COLO829 (cell line): ENCODE data around the gene EDEM3.
"Not testable (repeated sequence)": the region's sequence is repeated elsewhere in the genome, so short reads cannot be mapped to it uniquely, and the experiment has no call there.

Experiments
- DNase-seq: peaks from one replicate; pipeline ENCODE4 v3.0.0; 2012; ENCODE audit warnings: low spot score

The EDEM3 gene

GRCh38 chr1:184768467-184768866 is 13.8 kb upstream of the EDEM3 start:
- DNase-seq, result no peak

GRCh38 chr1:184767591-184767990 is 12.9 kb upstream of the EDEM3 start:
- no peak for DNase-seq

DNA sequence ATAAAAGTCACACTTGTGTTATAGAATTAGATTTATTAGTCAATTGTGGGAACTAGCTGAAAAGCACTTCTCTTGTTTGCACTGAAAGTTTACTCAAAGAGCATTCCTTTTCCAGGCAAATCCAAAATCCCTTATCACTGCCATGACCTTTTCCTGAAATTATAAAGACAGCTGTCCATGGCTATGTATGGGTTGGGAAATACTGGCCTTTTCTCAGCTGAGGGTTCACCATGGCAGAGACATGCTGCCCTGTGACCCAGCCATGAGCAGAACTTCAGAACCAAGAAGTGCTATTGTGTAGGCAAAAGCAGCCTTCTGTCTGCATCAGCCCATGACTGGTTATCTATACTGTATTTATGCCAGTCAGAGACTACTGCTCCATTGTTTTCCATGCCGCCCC is 9.8 kb upstream of the EDEM3 start:
- no peak for DNase-seq

DNA sequence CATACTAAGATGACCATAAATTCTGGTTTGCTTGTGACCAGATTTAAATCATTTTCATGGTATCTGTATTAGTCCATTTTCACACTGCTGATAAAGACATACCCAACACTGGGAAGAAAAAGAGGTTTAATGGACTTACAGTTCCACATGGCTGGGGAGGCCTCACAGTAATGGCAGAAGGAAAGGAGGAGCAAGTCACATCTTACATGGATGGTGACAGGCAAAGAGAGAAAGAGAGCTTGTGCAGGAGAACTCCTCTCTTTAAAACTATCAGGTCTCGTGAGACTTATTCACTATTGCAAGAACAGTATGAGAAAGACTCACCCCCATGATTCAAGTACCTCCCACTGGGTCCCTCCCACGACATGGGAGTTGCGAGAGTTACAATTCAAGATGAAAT is 8.9 kb upstream of the EDEM3 start:
- DNase-seq, result not testable (repeated sequence)

DNA sequence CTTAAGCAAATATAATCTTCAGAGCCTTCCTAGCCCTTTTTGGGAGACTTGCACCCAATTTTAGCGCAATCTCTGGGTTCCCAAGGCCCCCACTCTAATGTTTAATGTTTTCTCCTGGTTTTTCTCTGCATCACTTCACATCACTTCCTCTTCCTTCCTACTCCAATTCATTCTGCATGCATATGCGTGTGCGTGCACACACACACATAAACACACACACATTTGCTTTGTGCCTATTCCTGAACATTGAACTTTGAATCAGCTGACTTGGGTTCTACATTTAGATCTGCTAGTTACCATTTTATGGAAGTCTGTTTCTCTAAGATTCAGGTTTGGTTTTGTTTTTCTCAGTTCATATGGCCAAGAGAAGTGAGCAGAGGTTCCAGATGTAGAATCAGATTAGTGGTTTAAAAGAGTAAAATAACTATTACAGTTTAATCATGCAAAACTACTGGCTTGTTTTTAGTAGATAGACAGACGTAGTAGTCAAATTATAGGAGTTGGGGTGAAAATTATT is 7.4 kb upstream of the EDEM3 start:
- no peak for DNase-seq

- no peak for DNase-seq
Measured at GRCh38 chr1:184759651-184760050, 5.0 kb upstream of the EDEM3 start.

DNA sequence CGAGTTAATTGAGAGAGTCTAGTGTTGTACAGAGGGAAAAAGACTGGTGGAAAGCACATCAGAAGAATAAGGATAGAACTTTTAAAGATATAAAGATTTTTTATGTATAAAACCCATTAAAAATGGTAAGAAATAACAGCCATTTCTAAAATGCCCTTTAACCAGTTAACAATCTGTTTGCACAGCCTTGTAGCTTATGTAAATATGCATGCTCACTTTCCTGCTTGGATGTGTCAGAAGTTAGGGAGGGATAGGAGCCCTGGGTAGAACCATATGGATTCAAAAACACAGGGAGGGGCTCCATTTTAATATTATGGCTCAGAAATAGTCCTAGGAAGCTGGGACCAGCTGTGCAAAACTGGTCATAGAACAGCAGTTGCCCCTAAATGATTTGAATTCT is 4.5 kb upstream of the EDEM3 start:
- no peak for DNase-seq

DNA sequence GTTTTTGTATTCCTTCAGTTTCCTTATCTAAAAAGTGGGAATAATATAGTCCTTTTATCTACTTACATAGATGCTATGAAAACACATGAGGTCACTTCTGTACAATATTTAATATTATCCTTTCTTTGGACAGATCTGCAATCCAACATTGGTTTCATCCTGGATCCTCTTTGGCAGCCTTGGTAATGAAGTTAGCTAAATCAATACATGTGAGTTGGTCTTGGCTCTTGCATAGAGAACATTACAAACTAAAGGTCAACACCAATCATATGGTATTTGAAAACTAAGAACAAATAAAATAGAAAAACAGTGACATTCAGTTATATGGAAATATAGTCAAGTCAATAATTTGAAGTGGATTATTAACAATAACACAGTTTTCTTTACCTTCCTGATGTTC is 3.2 kb upstream of the EDEM3 start:
- DNase-seq, result no peak

DNA sequence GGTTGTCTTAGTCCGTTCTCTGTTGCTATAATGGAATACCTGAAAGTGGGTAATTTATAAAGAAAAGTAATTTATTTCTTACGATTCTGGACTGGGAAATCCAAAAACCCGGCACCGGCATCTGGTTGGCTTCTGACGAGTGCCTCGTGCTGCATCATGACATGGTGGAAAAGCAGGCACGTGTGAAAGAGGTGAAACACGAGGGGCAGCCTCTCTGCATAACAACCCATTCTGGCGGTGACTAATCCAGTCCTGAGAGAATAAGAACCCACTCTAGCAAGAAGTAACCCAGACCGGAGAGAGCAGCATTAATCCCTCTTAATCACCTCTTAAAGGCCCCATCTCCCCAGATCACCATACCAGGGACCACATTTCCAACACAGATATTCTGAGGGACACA is 2.7 kb upstream of the EDEM3 start:
- DNase-seq, result no peak

DNA sequence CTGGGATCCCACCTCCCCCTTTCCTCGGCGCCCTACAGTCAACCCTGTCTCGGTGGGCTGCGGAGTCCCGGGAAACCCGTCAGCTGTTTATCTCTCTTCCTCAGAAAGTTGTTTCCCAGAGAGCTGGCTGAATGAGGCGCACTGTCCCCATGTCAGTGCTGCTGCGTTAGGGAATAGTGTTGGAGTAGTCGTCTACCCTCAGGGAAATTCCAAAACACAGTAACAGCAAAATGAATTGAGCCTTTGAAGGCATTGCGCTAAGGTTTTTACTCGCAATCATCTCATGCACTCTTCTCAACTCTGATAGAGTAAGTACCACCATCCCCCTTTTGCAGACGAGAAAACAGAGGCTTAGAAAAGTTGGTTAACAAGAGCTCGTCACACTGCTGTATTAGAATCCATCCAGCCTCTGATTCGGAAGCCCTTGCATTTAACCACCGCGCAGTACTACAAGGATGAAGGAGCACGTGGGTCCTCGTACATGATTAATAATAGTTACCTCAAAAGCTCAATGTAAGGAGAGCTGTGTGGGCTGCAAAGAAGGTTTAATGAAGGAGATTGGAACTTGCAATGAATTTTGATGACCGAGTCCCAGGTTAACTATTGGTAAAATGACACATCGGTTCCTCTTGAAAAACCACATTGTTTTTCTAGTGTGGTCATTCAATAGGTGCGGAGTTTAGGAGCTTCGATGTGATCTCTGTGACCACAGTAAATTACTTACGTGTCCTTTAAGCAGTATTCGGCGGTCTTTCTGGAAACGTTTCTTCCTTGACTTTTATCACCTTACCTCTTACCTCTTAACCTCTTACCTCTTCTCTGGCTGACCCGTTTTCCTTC is 788 bp upstream of the EDEM3 start:
- DNase-seq, result no peak

- DNase-seq, result no peak
Measured at GRCh38 chr1:184753608-184754475, 816 bp downstream of the EDEM3 start.

GRCh38 chr1:184753117-184753516 is 1.5 kb downstream of the EDEM3 start:
- DNase-seq, result no peak

GRCh38 chr1:184752656-184753055 is 2.0 kb downstream of the EDEM3 start:
- no peak for DNase-seq

- DNase-seq, result no peak
Measured at GRCh38 chr1:184748740-184749139, 5.9 kb downstream of the EDEM3 start.

DNA sequence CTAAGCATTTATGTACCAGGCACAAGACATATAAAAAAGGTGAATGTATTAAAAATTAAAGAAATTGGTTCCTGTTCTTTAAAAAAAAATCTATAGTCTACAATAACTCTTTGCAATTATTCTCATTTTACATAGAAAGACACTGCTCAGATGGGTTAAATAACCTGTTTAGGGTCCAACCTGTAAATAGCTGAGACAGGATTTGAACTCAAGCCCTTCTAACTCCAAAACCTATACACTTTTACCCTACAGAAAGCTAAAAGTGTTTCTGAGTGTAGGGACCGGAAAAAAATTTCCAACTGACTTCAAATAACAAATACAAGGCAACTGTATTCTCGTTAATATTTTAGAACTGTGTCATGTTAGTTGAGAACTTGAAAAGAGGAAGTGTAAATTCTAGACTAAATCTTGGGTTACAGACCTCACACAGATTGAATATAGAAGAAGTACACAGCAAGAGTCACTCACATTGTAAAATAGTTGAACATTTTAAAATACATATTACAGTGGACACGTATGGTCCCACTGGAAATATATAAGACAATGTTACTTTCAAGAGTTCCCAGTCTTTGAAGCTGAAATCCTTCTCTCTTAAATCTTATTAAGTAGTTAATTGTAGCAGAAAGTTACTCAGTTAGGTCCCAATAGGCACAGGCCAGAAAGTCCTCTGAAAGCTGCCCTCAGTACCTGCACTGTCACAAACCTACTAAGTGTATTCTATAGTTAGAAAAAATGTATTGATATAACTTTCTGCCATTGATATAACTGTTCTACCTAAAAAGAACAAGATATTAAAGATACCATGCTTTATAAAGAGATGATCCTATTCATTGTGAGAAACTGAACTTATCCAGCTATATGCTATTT is 7.3 kb downstream of the EDEM3 start:
- DNase-seq, result no peak

DNA sequence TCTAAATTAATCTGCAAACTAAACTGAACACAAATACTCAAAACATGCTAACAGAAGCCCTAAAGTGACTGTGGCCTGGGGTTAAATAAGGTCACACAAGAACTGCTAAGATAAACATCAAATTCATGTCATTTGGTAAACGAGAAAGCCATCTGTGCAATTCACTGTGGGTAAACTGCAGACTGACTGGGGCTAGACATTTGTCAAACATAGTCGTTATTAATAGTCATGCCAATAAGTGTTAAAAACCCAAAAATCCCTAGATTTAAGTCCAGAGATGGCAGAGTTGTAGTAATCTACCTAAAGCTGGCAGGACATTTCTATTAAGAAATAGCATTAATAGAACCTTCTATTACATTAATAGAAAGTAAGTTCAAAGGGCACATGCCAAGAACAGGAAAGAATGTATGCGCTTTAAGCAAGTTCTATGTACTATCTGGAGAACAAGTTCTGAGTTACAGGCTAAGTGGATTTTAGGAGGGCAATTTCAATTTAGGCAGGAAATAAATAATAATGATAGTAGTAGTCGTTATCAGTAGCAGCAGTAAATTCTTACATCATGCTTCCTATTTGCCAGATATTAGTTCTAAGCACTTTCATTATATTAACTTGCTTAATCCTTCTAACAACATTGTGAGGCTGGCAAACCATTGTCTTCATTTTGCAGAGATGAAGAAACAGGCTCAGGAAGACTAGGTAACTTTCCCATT is 8.6 kb downstream of the EDEM3 start:
- no peak for DNase-seq

GRCh38 chr1:184745110-184745509 is 9.5 kb downstream of the EDEM3 start:
- DNase-seq, result no peak

GRCh38 chr1:184743062-184743756 is 11.4 kb downstream of the EDEM3 start:
- no peak for DNase-seq

DNA sequence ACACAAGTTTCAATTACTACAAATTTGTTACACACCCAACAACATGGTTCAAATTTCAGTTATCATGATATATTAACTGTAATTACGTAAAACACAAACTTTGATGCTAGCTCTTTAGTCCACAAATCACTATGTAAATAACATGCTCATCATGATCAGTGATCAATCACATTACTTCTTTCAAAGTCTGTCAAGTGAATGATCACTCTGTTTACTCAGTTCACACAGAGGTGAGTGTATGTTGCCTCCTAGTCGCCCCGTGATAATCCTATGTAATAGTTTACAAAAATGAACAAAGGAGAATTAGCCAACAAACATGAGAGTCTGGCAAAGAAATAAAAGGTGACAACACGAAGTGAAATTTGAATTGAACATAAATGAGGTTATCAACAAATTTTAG is 14.3 kb downstream of the EDEM3 start:
- no peak for DNase-seq

GRCh38 chr1:184739796-184740195 is 14.9 kb downstream of the EDEM3 start:
- no peak for DNase-seq

DNA sequence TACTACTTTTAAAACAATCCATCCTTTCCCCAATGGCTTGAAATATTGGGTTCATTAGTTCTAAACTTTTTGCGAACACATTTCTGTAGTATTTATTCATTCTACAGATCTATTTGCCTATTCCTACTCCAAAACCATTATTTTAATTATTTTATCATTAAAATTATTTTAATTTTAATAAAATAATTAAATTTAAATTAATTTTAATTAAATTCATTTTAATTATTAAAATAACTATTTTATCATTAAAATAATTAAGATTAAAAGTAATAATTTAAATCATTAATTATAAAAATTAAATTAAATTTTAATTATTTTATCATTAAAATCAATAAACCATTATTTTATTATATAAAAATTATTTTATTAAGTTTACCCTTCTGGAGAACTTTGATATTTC is 15.6 kb downstream of the EDEM3 start:
- DNase-seq, result no peak
